Measurements from ENCODE around the gene DDOST.
"Not testable (repeated sequence)": the region's sequence is repeated elsewhere in the genome, so short reads cannot be mapped to it uniquely, and the experiment has no call there.

- TF ChIP-seq EZH2 (IDR thresholded peaks at IDR 0.05); POLR2AphosphoS5 (IDR thresholded peaks at IDR 0.05; ENCODE audit: borderline replicate concordance, low read depth, low read length); FOXP2 (optimal IDR thresholded peaks at IDR 0.05; ENCODE audit: control extremely low read depth, extremely low read length, insufficient read depth): not testable (repeated sequence)
Observed at GRCh38 chr1:20606801-20607570, 54.2 kb downstream of the DDOST start.

Data from SK-N-MC (cell line).